SH-SY5Y (cell line): ENCODE measurements around the gene GALNT2.

Experiments used
- GATA2 ChIP-seq: IDR thresholded peaks from 2 replicates; pipeline ENCODE4 v1.6.1; 2011; ENCODE audit warnings: mild to moderate bottlenecking, low read depth, low read length
- GATA3 ChIP-seq: IDR thresholded peaks from 2 replicates; pipeline ENCODE4 v1.6.1; 2011; ENCODE audit warnings: low read depth, mild to moderate bottlenecking, low read length, moderate library complexity

The GALNT2 gene

GRCh38 chr1:230179249-230179648 lies 112.2 kb downstream of the GALNT2 start:
- TF ChIP-seq GATA3 (no peak), GATA2 (no peak)

- TF ChIP-seq GATA2 (no peak), GATA3 (no peak)
These were observed 118.3 kb downstream of the GALNT2 start for GRCh38 chr1:230185076-230186001.

- TF ChIP-seq GATA3, result no peak
- no peak for TF ChIP-seq GATA2
These were observed 119.2 kb downstream of the GALNT2 start for GRCh38 chr1:230186003-230186863.

- TF ChIP-seq GATA2 (no peak), GATA3 (no peak)
These were observed 119.8 kb downstream of the GALNT2 start for GRCh38 chr1:230186874-230187273.

GRCh38 chr1:230187290-230187689 lies 120.3 kb downstream of the GALNT2 start:
- TF ChIP-seq GATA3 (no peak), GATA2 (no peak)

GRCh38 chr1:230188826-230189225 lies 121.8 kb downstream of the GALNT2 start:
- TF ChIP-seq GATA2 (no peak), GATA3 (no peak)

GRCh38 chr1:230189341-230189740 lies 122.3 kb downstream of the GALNT2 start:
- no peak for TF ChIP-seq GATA3
- no peak for TF ChIP-seq GATA2

- TF ChIP-seq GATA2 (no peak), GATA3 (no peak)
These were observed 122.8 kb downstream of the GALNT2 start for GRCh38 chr1:230189824-230190223.

- TF ChIP-seq GATA3, result no peak
- TF ChIP-seq GATA2, result no peak
These were observed 124.2 kb downstream of the GALNT2 start for GRCh38 chr1:230191079-230191804.

GRCh38 chr1:230191855-230192254 lies 124.8 kb downstream of the GALNT2 start:
- TF ChIP-seq GATA3 (no peak), GATA2 (no peak)

- TF ChIP-seq GATA3 (no peak), GATA2 (no peak)
These were observed 127.5 kb downstream of the GALNT2 start for GRCh38 chr1:230194525-230194924.

GRCh38 chr1:230195199-230195598 lies 128.2 kb downstream of the GALNT2 start:
- TF ChIP-seq GATA2, result no peak
- no peak for TF ChIP-seq GATA3

- TF ChIP-seq GATA3, result no peak
- no peak for TF ChIP-seq GATA2
These were observed 129.0 kb downstream of the GALNT2 start for GRCh38 chr1:230196077-230196476.
